T-helper 17 cell (primary cell): ENCODE data around the gene MPPED2. TPM values are rescaled to one million over a fixed set of nuclear protein-coding genes. Genes with fewer than 3 reads are reported as not detected.

ENCODE experiments used
- ATAC-seq: fragments of 150-1000 bp; cut with Tn5 transposase; 2 replicates; pipeline ENCODE4 v1.10.0; 2021; ENCODE audit warnings: mild to moderate bottlenecking, moderate library complexity
- DNase-seq, 3 donors: peaks; one replicate each; pipeline versions ENCODE4 v3.0.0 to v3.0.0-alpha.2; 2020 to 2021
- H3K9me3 ChIP-seq: one replicate; pipeline ENCODE4 v1.7.0; 2013; ENCODE audit warnings: low read length, mild to moderate bottlenecking; ENCODE audit not compliant: control insufficient read depth, poor library complexity, severe bottlenecking
- H3K27ac Mint-ChIP-seq: one replicate; pipeline ENCODE4 v1.8.0; 2022; ENCODE audit warnings: mild to moderate bottlenecking, moderate library complexity, mixed read lengths
- H3K27me3 Mint-ChIP-seq: one replicate; pipeline ENCODE4 v1.8.0; 2022; ENCODE audit warnings: mixed read lengths
- H3K36me3 Mint-ChIP-seq: one replicate; pipeline ENCODE4 v1.8.0; 2022; ENCODE audit warnings: low read depth, mixed read lengths
- H3K4me1 Mint-ChIP-seq: one replicate; pipeline ENCODE4 v1.8.0; 2022; ENCODE audit warnings: mild to moderate bottlenecking, mixed read lengths
- H3K4me3 Mint-ChIP-seq: one replicate; pipeline ENCODE4 v1.8.0; 2022; ENCODE audit warnings: mild to moderate bottlenecking, moderate library complexity, mixed read lengths
- total RNA-seq, 4 donors: library from RNA in 2 of 4; stranded (reverse) in 2 of 4; gene quantifications; one replicate each; pipeline ENCODE4 v1.2.3 and lab custom pipeline; 2022 to 2026

The MPPED2 gene
- total RNA-seq, 2 donors from 2014 or later: 0.42 TPM; not detected in 1

GRCh38 chr11:30440510-30440909, 145.6 kb downstream of the MPPED2 start:
- Mint-ChIP-seq H3K4me3 (no peak overlapping the region), H3K4me1 (no peaks in the 10 kb centered on the region), H3K27me3 (peaks cover 32% of the 10 kb centered on the region), H3K36me3 (no peaks in the 10 kb centered on the region), H3K27ac (no peak overlapping the region)
- no peaks in the 10 kb centered on the region for H3K9me3 ChIP-seq
- DNase-seq (no peak), ATAC-seq (no peak)

- no peak overlapping the region for H3K4me3 Mint-ChIP-seq
- H3K27me3 Mint-ChIP-seq: peaks cover 36% of the 10 kb centered on the region
- no peak for DNase-seq
- no peak overlapping the region for H3K27ac Mint-ChIP-seq
- H3K4me1 Mint-ChIP-seq: no peaks in the 10 kb centered on the region
- ATAC-seq: no peak
- no peaks in the 10 kb centered on the region for H3K9me3 ChIP-seq
- H3K36me3 Mint-ChIP-seq: no peaks in the 10 kb centered on the region
Measured at GRCh38 chr11:30436801-30437200, 149.4 kb downstream of the MPPED2 start.

- Mint-ChIP-seq H3K27ac (no peak overlapping the region), H3K36me3 (no peaks in the 10 kb centered on the region), H3K4me3 (no peak overlapping the region), H3K27me3 (peaks cover 32% of the 10 kb centered on the region), H3K4me1 (no peaks in the 10 kb centered on the region)
- ATAC-seq: no peak
- no peaks in the 10 kb centered on the region for H3K9me3 ChIP-seq
- no peak for DNase-seq
Measured at GRCh38 chr11:30435488-30435887, 150.7 kb downstream of the MPPED2 start.

GRCh38 chr11:30434901-30435300, 151.3 kb downstream of the MPPED2 start:
- peaks cover 33% of the 10 kb centered on the region for H3K27me3 Mint-ChIP-seq
- no peak overlapping the region for H3K4me3 Mint-ChIP-seq
- ATAC-seq: no peak
- DNase-seq: no peak
- no peak overlapping the region for H3K27ac Mint-ChIP-seq
- no peaks in the 10 kb centered on the region for H3K36me3 Mint-ChIP-seq
- no peaks in the 10 kb centered on the region for H3K4me1 Mint-ChIP-seq
- no peaks in the 10 kb centered on the region for H3K9me3 ChIP-seq

GRCh38 chr11:30433831-30434230, 152.3 kb downstream of the MPPED2 start:
- Mint-ChIP-seq H3K27ac (no peak overlapping the region), H3K36me3 (no peaks in the 10 kb centered on the region), H3K4me1 (no peaks in the 10 kb centered on the region), H3K4me3 (no peak overlapping the region), H3K27me3 (peaks cover 35% of the 10 kb centered on the region)
- no peak for DNase-seq
- no peaks in the 10 kb centered on the region for H3K9me3 ChIP-seq
- ATAC-seq: no peak

GRCh38 chr11:30432716-30433115, 153.4 kb downstream of the MPPED2 start:
- Mint-ChIP-seq H3K36me3 (no peaks in the 10 kb centered on the region), H3K4me1 (no peaks in the 10 kb centered on the region), H3K27ac (no peak overlapping the region), H3K4me3 (no peak overlapping the region), H3K27me3 (peaks cover 34% of the 10 kb centered on the region)
- no peak for ATAC-seq
- no peaks in the 10 kb centered on the region for H3K9me3 ChIP-seq
- DNase-seq: no peak

- H3K27ac Mint-ChIP-seq: no peak overlapping the region
- H3K27me3 Mint-ChIP-seq: peaks cover 32% of the 10 kb centered on the region
- no peaks in the 10 kb centered on the region for H3K9me3 ChIP-seq
- no peaks in the 10 kb centered on the region for H3K36me3 Mint-ChIP-seq
- no peak for DNase-seq
- ATAC-seq: no peak
- H3K4me3 Mint-ChIP-seq: no peak overlapping the region
- no peaks in the 10 kb centered on the region for H3K4me1 Mint-ChIP-seq
Measured at GRCh38 chr11:30432178-30432577, 154.0 kb downstream of the MPPED2 start.

- Mint-ChIP-seq H3K36me3 (no peaks in the 10 kb centered on the region), H3K4me1 (no peaks in the 10 kb centered on the region), H3K4me3 (no peak overlapping the region), H3K27me3 (peaks cover 32% of the 10 kb centered on the region), H3K27ac (no peak overlapping the region)
- no peak for ATAC-seq
- H3K9me3 ChIP-seq: no peaks in the 10 kb centered on the region
- DNase-seq: no peak
Measured at GRCh38 chr11:30431127-30431814, 154.9 kb downstream of the MPPED2 start.

GRCh38 chr11:30429550-30429949, 156.6 kb downstream of the MPPED2 start:
- Mint-ChIP-seq H3K27me3 (peaks cover 49% of the 10 kb centered on the region), H3K4me1 (no peaks in the 10 kb centered on the region), H3K4me3 (no peak overlapping the region), H3K27ac (no peak overlapping the region), H3K36me3 (no peaks in the 10 kb centered on the region)
- H3K9me3 ChIP-seq: no peaks in the 10 kb centered on the region
- ATAC-seq (no peak), DNase-seq (no peak)

- no peaks in the 10 kb centered on the region for H3K9me3 ChIP-seq
- no peak overlapping the region for H3K4me3 Mint-ChIP-seq
- H3K27ac Mint-ChIP-seq: no peak overlapping the region
- no peaks in the 10 kb centered on the region for H3K4me1 Mint-ChIP-seq
- peaks cover 49% of the 10 kb centered on the region for H3K27me3 Mint-ChIP-seq
- DNase-seq (no peak), ATAC-seq (no peak)
- H3K36me3 Mint-ChIP-seq: no peaks in the 10 kb centered on the region
Measured at GRCh38 chr11:30426781-30427180, 159.4 kb downstream of the MPPED2 start.

GRCh38 chr11:30424844-30425243, 161.3 kb downstream of the MPPED2 start:
- H3K27me3 Mint-ChIP-seq: peaks cover 62% of the 10 kb centered on the region
- H3K36me3 Mint-ChIP-seq: no peaks in the 10 kb centered on the region
- no peak overlapping the region for H3K27ac Mint-ChIP-seq
- H3K4me3 Mint-ChIP-seq: no peak overlapping the region
- H3K9me3 ChIP-seq: no peaks in the 10 kb centered on the region
- DNase-seq (no peak), ATAC-seq (no peak)
- H3K4me1 Mint-ChIP-seq: no peaks in the 10 kb centered on the region

GRCh38 chr11:30424321-30424720, 161.8 kb downstream of the MPPED2 start:
- no peak for ATAC-seq
- DNase-seq: no peak
- H3K4me1 Mint-ChIP-seq: no peaks in the 10 kb centered on the region
- H3K9me3 ChIP-seq: no peaks in the 10 kb centered on the region
- no peaks in the 10 kb centered on the region for H3K36me3 Mint-ChIP-seq
- H3K27me3 Mint-ChIP-seq: peaks cover 62% of the 10 kb centered on the region
- H3K27ac Mint-ChIP-seq: no peak overlapping the region
- no peak overlapping the region for H3K4me3 Mint-ChIP-seq

- no peak overlapping the region for H3K4me3 Mint-ChIP-seq
- ATAC-seq (no peak), DNase-seq (no peak)
- no peaks in the 10 kb centered on the region for H3K36me3 Mint-ChIP-seq
- H3K27ac Mint-ChIP-seq: no peak overlapping the region
- H3K4me1 Mint-ChIP-seq: no peaks in the 10 kb centered on the region
- H3K27me3 Mint-ChIP-seq: peaks cover 59% of the 10 kb centered on the region
- no peaks in the 10 kb centered on the region for H3K9me3 ChIP-seq
Measured at GRCh38 chr11:30423886-30424285, 162.3 kb downstream of the MPPED2 start.

- no peak for DNase-seq
- no peak overlapping the region for H3K4me3 Mint-ChIP-seq
- no peaks in the 10 kb centered on the region for H3K36me3 Mint-ChIP-seq
- ATAC-seq: no peak
- H3K4me1 Mint-ChIP-seq: no peaks in the 10 kb centered on the region
- peaks cover 64% of the 10 kb centered on the region for H3K27me3 Mint-ChIP-seq
- H3K9me3 ChIP-seq: no peaks in the 10 kb centered on the region
- no peak overlapping the region for H3K27ac Mint-ChIP-seq
Measured at GRCh38 chr11:30423279-30423648, 162.9 kb downstream of the MPPED2 start.
